Mesothelial cell of epicardium (in vitro differentiated cells): ENCODE data around the gene MCUB. TPM values are rescaled to one million over a fixed set of nuclear protein-coding genes. Genes with fewer than 3 reads are reported as not detected.

Experiments used
- DNase-seq, 2 experiments: peaks; one replicate each; pipeline ENCODE4 v3.0.0; 2021; ENCODE audit warnings: low spot score in 2 of 2; ENCODE audit not compliant: unreplicated experiment in 2 of 2
- H3K27ac Mint-ChIP-seq: 2 replicates; pipeline ENCODE4 v1.8.0; 2021; ENCODE audit warnings: mixed read lengths
- H3K27me3 Mint-ChIP-seq: 2 replicates; pipeline ENCODE4 v1.8.0; 2021; ENCODE audit warnings: low read depth, mixed read lengths
- H3K36me3 Mint-ChIP-seq: 2 replicates; pipeline ENCODE4 v1.8.0; 2021; ENCODE audit warnings: mixed read lengths
- H3K4me1 Mint-ChIP-seq: 2 replicates; pipeline ENCODE4 v1.8.0; 2021; ENCODE audit warnings: mixed read lengths
- H3K4me3 Mint-ChIP-seq: 2 replicates; pipeline ENCODE4 v1.8.0; 2021; ENCODE audit warnings: mild to moderate bottlenecking, moderate library complexity, mixed read lengths
- H3K9me3 Mint-ChIP-seq: 2 replicates; pipeline ENCODE4 v1.8.0; 2021; ENCODE audit warnings: mixed read lengths
- total RNA-seq: library from RNA; stranded (reverse); gene quantifications from 3 replicates; pipeline ENCODE4 v1.2.1, GENCODE V29; 2021
- TF ChIP-seq, protein P1 (sequence below): fragments of 200-600 bp; sonication (generic); IDR thresholded peaks from one replicate; pipeline ENCODE4 v1.5.0; 2021; ENCODE audit warnings: antibody characterized with exemption; ENCODE audit not compliant: unreplicated experiment

MCUB gene
- total RNA-seq, 1 donor from 2014 or later: 3.0 TPM

DNA sequence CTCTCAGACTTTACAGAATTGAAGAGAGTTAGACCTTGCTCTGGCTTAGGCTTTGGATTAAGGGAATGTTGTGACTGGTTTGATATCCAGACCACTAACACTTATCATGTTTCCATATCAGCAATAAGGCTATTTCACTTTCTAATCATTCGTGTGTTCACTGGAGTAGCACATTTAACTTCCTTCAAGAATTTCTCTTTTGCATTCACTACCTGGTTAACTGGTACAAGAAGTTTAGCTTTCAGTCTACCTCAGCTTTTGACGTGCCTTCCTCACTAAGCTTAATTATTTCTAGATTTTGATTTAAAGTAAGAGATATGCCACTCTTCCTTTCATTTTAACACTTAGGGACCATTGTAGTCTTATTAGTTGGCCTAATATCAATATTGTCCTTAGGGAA, 80.6 kb downstream of the MCUB start:
- Mint-ChIP-seq H3K27me3 (no peaks in the 10 kb centered on the region), H3K9me3 (peaks cover 30% of the 10 kb centered on the region), H3K36me3 (peaks cover 6% of the 10 kb centered on the region), H3K27ac (no peak overlapping the region), H3K4me1 (no peaks in the 10 kb centered on the region), H3K4me3 (no peak overlapping the region)
- DNase-seq: no peak
- TF ChIP-seq, protein P1, sequence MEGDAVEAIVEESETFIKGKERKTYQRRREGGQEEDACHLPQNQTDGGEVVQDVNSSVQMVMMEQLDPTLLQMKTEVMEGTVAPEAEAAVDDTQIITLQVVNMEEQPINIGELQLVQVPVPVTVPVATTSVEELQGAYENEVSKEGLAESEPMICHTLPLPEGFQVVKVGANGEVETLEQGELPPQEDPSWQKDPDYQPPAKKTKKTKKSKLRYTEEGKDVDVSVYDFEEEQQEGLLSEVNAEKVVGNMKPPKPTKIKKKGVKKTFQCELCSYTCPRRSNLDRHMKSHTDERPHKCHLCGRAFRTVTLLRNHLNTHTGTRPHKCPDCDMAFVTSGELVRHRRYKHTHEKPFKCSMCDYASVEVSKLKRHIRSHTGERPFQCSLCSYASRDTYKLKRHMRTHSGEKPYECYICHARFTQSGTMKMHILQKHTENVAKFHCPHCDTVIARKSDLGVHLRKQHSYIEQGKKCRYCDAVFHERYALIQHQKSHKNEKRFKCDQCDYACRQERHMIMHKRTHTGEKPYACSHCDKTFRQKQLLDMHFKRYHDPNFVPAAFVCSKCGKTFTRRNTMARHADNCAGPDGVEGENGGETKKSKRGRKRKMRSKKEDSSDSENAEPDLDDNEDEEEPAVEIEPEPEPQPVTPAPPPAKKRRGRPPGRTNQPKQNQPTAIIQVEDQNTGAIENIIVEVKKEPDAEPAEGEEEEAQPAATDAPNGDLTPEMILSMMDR: no peak

- no peaks in the 10 kb centered on the region for H3K27me3 Mint-ChIP-seq
- peaks cover 2% of the 10 kb centered on the region for H3K4me1 Mint-ChIP-seq
Measured at GRCh38 chr4:109645874-109646710, 86.0 kb downstream of the MCUB start.

DNA sequence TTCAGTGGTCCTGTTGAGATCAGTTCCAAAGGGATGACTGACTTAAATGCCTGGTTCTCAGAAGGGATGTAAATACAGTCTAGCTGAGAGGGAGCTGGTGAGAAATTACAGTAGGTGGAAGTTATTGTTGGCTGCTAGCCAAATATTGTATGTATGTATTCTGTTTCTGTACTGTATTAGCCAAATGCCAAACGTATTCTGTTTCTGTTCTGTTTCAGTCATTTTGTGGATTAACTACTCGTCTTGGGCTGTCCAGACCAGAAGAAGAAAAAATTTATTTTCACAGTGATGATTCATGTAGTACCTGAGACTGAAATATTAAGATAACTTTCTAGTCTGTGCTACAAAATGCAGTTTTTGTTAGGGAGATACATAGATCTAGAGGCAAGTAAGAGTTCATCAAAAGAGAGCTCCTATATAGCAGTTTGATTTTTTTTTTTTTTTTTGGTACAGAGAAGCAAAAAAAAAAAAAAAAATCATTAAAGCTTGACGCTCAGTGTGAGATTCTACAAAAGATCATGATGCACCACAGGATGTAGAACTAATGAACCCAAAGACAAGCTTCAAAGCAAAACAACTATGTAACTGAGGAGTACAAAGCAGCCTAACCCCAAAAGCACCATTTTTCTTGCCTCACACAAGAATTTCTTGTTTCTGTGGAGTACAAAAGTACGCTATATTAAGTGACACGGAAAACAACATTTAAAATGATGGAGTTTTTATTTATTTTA, 88.4 kb downstream of the MCUB start:
- Mint-ChIP-seq H3K36me3 (peaks cover 16% of the 10 kb centered on the region), H3K27me3 (no peaks in the 10 kb centered on the region), H3K27ac (no peak overlapping the region), H3K9me3 (peaks cover 33% of the 10 kb centered on the region), H3K4me3 (no peak overlapping the region), H3K4me1 (peaks cover 2% of the 10 kb centered on the region)
- TF ChIP-seq, protein P1: no peak
- no peak for DNase-seq

More at GRCh38 chr4:109645874-109646710, 86.0 kb downstream of the MCUB start:
- peaks cover 18% of the 10 kb centered on the region for H3K9me3 Mint-ChIP-seq
- TF ChIP-seq, protein P1: no peak
- H3K4me3 Mint-ChIP-seq: no peak overlapping the region
- peaks cover 9% of the 10 kb centered on the region for H3K36me3 Mint-ChIP-seq
- no peak overlapping the region for H3K27ac Mint-ChIP-seq
- DNase-seq: no peak

- peaks cover 16% of the 10 kb centered on the region for H3K36me3 Mint-ChIP-seq
- H3K27ac Mint-ChIP-seq: no peak overlapping the region
- DNase-seq: no peak
- TF ChIP-seq, protein P1: no peak
- no peak overlapping the region for H3K4me3 Mint-ChIP-seq
- peaks cover 33% of the 10 kb centered on the region for H3K9me3 Mint-ChIP-seq
- H3K27me3 Mint-ChIP-seq: no peaks in the 10 kb centered on the region
- H3K4me1 Mint-ChIP-seq: peaks cover 2% of the 10 kb centered on the region
Measured at GRCh38 chr4:109648997-109649575, 89.0 kb downstream of the MCUB start.

DNA sequence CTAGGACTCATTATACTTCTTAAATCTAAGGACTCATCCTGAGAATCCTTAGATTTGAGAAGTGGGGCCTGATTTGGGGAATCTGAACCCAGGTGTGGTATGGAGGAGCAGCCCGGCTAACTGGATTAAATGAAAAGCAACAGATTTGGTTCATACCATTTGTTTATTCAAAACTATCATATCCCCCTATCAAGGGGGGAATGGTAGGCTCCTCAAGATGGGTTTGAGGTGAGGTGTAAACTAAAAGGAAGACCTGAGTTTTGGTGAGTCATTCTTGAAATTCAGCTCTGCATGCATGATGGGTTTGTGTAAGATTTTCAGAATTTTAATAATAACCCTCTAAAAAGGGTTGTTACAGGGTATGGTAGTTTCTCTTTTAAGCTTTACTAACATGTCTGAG, 89.8 kb downstream of the MCUB start:
- TF ChIP-seq, protein P1: no peak
- Mint-ChIP-seq H3K4me3 (no peak overlapping the region), H3K36me3 (peaks cover 16% of the 10 kb centered on the region), H3K27ac (no peak overlapping the region), H3K4me1 (peaks cover 2% of the 10 kb centered on the region), H3K9me3 (peaks cover 35% of the 10 kb centered on the region), H3K27me3 (no peaks in the 10 kb centered on the region)
- DNase-seq: no peak
